Erythroblast (primary cell): ENCODE results near the gene MYO15B.
A peak's percentile ranks its signal among the peaks of the same experiment; 100 is the strongest.
"Not testable (repeated sequence)": the region's sequence is repeated elsewhere in the genome, so short reads cannot be mapped to it uniquely, and the experiment has no call there.

Experiments
- DNase-seq, 2 experiments: peaks; one replicate each; lab custom pipeline; 2025; lab: John Stamatoyannopoulos, UW
- GATA1 ChIP-seq: IDR thresholded peaks from 2 replicates; pipeline ENCODE4 v1.6.1; 2011; ENCODE audit warnings: low read depth, mild to moderate bottlenecking, control low read depth, low read length, moderate library complexity
- POLR2A ChIP-seq: IDR thresholded peaks from 2 replicates; pipeline ENCODE4 v1.6.1; 2011; ENCODE audit warnings: mild to moderate bottlenecking, low read length

MYO15B gene

GRCh38 chr17:75576661-75577060 is 10.9 kb upstream of the MYO15B start:
- TF ChIP-seq GATA1 (no peak), POLR2A (no peak)
- no peak for DNase-seq

GRCh38 chr17:75581121-75581725 is 6.4 kb upstream of the MYO15B start:
- DNase-seq = peak in 1 of 2 experiments; percentile 25

DNA sequence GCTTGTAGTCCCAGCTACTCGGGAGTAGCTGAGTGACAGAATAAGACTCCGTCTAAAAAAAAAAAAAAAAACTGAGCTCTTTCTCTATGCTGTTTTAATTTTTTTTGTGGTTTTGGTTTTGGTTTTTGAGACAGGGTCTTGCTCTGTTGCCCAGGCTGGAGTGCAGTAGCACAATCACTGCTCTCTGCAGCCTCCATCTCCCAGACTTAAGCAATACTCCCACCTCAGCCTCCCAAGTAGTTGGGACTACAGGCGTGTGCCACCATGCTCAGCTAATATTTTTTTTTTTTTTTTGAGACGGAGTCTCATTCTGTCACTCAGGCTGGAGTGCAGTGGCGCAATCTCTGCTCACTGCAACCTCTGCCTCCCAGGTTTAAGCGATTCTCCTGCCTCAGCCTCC is 4.4 kb upstream of the MYO15B start:
- DNase-seq = not testable (repeated sequence)

- DNase-seq = no peak
- TF ChIP-seq POLR2A (no peak), GATA1 (no peak)
Measured at GRCh38 chr17:75584849-75585175, 2.8 kb upstream of the MYO15B start.

DNA sequence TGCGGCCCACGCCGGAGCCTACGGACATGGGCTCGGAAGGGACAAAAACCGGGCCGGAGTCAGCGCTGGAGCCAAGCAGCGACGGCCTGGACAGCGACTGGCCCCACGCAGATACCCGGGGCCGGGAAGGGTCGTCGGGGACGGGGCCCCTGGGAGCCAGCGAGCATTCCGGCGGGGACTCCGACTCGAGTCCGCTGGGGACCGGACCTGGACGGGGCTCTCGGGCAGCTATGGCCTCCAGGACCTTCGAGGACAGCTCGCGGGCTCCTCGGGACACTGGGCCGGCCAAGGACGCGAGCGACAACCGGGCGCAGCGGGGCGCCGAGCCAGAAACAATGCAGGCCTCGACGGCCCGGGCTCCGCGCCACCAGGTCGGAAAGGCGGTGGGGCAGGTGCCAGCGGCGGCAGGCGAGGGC is 1.0 kb downstream of the MYO15B start:
- no peak for DNase-seq
- TF ChIP-seq GATA1 = no peak
- TF ChIP-seq POLR2A = no peak

- DNase-seq = peak; percentile 89 to 93
- TF ChIP-seq POLR2A = peak; percentile 34
- no peak for TF ChIP-seq GATA1
Measured at GRCh38 chr17:75589012-75589918, 1.7 kb downstream of the MYO15B start.

- no peak for DNase-seq
- TF ChIP-seq POLR2A = no peak
Measured at GRCh38 chr17:75589919-75590303, 2.3 kb downstream of the MYO15B start.

DNA sequence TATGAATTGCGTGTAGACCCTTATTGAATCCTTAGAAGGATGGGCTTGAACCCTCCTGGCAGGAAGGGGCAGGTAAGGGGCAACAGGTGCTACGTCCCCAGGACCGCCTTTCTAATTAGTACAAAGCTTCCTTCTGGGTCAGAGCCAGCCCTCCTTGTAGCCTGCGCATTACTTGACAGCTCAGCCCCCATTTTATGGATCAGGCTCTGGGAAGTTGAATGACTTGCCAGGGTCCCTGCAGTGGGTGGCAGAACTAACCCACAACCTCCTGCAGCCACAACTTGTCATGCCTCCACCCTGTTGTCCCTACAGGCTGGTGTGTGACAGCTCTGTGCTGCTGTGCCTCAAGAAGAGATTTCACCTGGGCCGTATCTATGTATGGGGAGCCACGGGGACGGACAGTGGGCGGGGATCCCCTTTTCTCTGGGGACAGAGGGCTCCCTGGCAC is 2.7 kb downstream of the MYO15B start:
- no peak for TF ChIP-seq GATA1
- no peak for TF ChIP-seq POLR2A
- no peak for DNase-seq

DNA sequence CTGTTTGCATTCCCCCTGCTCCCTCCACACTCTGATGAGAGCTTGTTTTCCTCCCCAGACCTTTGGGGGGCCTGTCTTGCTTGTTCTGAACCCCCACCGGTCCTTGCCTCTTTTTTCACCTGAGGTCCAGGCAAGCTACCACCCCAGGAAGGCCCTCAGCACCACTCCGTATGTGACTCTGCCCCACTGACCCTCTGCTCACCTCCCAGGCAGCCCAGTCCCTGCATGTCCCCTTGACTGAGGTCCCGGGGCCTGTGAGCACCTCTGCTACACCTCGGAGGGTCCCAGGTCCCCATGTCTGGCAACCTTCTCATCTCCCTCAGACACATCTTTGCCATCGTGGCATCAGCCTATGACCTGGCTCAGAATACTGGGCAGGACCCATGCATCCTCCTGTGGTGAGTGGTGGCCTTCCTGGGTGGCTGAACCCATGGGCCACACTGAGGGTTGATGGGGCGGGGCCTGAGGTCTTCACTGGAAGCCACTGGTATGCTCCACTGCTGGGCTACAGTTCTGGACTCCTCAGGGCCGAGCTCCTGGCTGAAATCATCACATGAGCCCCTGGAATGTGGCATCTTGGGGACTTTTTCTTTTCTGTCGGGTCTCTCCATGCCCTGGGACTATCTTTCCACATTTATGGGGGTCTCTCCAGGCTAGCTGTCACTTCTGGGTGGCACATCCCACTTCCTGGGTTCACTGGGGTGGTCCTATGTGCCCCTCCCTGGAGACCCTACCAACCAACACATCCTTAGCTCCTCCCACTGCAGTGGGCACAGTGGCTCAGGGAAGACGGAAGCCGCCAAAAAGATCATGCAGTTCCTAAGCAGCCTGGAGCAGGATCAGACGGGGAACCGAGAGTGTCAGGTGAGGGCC is 3.5 kb downstream of the MYO15B start:
- TF ChIP-seq GATA1 = no peak
- no peak for TF ChIP-seq POLR2A
- DNase-seq = no peak

DNA sequence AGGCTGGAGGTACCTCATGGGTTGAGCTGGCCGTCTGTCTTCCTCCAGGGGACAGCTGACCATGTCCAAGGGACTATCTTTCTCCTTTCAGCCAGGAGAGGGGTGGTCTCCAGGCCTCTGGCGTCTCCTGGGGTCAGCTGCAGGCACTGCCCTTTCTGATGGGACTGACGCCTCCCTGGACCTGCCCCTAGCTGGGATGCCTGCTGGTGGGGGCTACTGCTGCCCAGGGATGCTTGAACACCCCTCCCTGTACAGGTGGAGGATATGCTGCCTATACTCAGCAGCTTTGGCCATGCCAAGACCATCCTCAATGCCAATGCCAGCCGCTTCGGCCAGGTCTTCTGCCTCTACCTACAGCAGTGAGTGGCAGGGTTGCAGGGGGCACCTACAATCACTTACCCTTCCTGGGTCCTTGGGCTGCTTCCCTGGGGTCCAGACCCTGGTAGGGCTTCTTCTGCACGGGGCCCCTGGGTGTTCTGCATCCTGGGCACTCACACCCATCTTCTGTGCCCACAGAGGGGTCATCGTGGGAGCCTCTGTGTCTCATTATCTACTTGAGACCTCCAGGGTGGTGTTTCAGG is 4.2 kb downstream of the MYO15B start:
- TF ChIP-seq POLR2A = no peak
- TF ChIP-seq GATA1 = no peak
- DNase-seq = no peak

- no peak for DNase-seq
- TF ChIP-seq POLR2A = no peak
- TF ChIP-seq GATA1 = no peak
Measured at GRCh38 chr17:75592348-75593020, 4.9 kb downstream of the MYO15B start.

DNA sequence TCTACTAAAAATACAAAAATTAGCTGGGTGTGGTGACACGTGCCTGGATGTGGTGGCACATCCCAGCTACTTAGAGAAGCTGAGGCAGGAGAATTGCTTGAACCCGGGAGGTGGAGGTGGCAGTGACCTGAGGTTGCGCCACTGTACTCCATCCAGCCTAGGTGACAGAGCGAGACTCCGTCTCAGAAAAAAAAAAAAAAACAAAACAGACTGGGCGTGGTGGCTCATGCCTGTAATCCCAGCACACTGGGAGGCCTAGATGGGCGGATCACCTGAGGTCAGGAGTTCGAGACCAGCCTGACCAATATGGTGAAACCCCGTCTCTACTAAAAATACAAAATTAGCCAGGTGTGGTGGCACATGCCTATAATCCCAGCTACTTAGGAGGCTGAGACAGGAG is 5.8 kb downstream of the MYO15B start:
- not testable (repeated sequence) for DNase-seq

DNA sequence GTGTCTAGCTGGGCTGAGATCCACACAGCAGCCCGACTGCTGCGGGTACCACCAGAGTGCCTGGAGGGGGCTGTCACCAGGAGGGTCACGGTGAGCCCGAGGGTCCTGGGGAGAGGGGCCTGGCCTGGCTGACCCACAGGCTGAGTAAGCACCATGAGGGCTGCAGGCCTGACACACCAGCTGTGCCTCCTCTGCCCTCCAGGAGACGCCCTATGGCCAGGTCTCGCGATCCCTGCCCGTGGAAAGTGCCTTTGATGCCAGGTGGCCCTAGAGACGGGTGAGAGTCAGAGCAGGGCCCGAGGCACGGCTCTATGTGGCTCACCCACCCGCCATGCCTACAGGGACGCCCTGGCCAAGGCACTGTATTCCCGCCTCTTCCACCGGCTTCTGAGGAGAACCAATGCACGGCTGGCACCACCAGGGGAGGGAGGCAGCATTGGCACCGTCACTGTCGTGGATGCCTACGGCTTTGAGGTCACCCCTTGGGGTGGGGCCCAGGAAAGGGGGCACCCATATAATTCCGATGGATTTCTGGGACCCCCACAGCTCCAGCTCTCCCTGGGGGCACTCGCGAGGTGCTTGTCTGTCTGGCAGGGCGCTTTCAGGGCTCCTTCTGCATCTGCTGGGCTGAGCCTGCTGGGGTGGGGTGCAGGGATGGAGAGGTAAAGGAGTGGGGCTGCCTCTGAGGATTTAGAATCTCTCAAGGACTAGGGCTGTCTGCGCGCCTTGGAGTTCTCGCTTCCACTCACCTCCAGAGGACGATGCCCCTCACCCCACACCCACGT is 7.1 kb downstream of the MYO15B start:
- no peak for DNase-seq
- TF ChIP-seq GATA1 = no peak
- TF ChIP-seq POLR2A = no peak
